GM21529 (cell line): ENCODE data around the gene GPR34.

Experiments
- ATAC-seq: cut with Tn5 transposase; IDR thresholded peaks from one replicate; pipeline ENCODE4 v1.9.1; 2021; ENCODE audit not compliant: unreplicated experiment

Gene GPR34

GRCh38 chrX:41732260-41732659, 43.5 kb downstream of the GPR34 start:
- ATAC-seq, result no peak

- peak; percentile 97 for ATAC-seq
Observed at GRCh38 chrX:41733939-41734338, 45.2 kb downstream of the GPR34 start.

- ATAC-seq, result no peak
Observed at GRCh38 chrX:41734530-41734929, 45.8 kb downstream of the GPR34 start.

GRCh38 chrX:41737065-41737464, 48.3 kb downstream of the GPR34 start:
- no peak for ATAC-seq

GRCh38 chrX:41739871-41740270, 51.1 kb downstream of the GPR34 start:
- ATAC-seq, result no peak
